GM23338 (cell line): Measurements from ENCODE around the gene TKFC. TPM values are rescaled to one million over a fixed set of nuclear protein-coding genes. Genes with fewer than 3 reads are reported as not detected.

ENCODE experiments used
- ATAC-seq: fragments of 200-7000 bp; cut with Tn5 transposase; 3 replicates; pipeline ENCODE4 v1.9.1; 2020
- DNase-seq: peaks from one replicate; pipeline ENCODE4 v3.0.0-alpha.2; 2015; ENCODE audit warnings: low spot score
- H2AFZ ChIP-seq: fragments of 200-600 bp; sonication (generic); 2 replicates; pipeline ENCODE4 v1.8.0; 2016; ENCODE audit warnings: antibody characterized with exemption, mild to moderate bottlenecking, moderate library complexity
- H3F3A ChIP-seq: fragments of 200-600 bp; sonication (generic); replicated peaks from 2 replicates; pipeline ENCODE4 v1.8.0; 2017; ENCODE audit warnings: antibody characterized with exemption, mixed run types, low read depth
- H3K27ac ChIP-seq: fragments of 200-600 bp; sonication (generic); 2 replicates; pipeline ENCODE4 v1.6.1; 2016; ENCODE audit warnings: low read depth
- H3K27me3 ChIP-seq: fragments of 200-600 bp; sonication (generic); 2 replicates; pipeline ENCODE4 v1.8.0; 2016; ENCODE audit warnings: mild to moderate bottlenecking, mixed run types, moderate library complexity; ENCODE audit not compliant: insufficient read depth
- H3K36me3 ChIP-seq: fragments of 200-600 bp; sonication (generic); 2 replicates; pipeline ENCODE4 v1.8.0; 2016; ENCODE audit warnings: mild to moderate bottlenecking; ENCODE audit not compliant: insufficient read depth
- H3K4me1 ChIP-seq: fragments of 200-600 bp; sonication (generic); 2 replicates; pipeline ENCODE4 v1.8.0; 2016; ENCODE audit warnings: mild to moderate bottlenecking, moderate library complexity; ENCODE audit not compliant: insufficient read depth
- H3K4me2 ChIP-seq: fragments of 200-600 bp; sonication (generic); 2 replicates; pipeline ENCODE4 v1.7.1; 2017; ENCODE audit warnings: mixed run types
- H3K4me3 ChIP-seq: fragments of 200-600 bp; sonication (generic); 2 replicates; pipeline ENCODE4 v1.6.1; 2016; ENCODE audit warnings: mixed run types
- H3K79me2 ChIP-seq: fragments of 200-600 bp; sonication (generic); replicated peaks from 2 replicates; pipeline ENCODE4 v1.8.0; 2017; ENCODE audit warnings: mild to moderate bottlenecking; ENCODE audit not compliant: insufficient read depth
- H3K9me2 ChIP-seq: fragments of 200-600 bp; sonication (generic); 2 replicates; pipeline ENCODE4 v1.8.0; 2017; ENCODE audit not compliant: insufficient read depth
- H4K20me1 ChIP-seq: fragments of 200-600 bp; sonication (generic); replicated peaks from 2 replicates; pipeline ENCODE4 v1.8.0; 2017; ENCODE audit warnings: mild to moderate bottlenecking; ENCODE audit not compliant: insufficient read depth
- H3K27ac Mint-ChIP-seq: 2 replicates; pipeline ENCODE4 v1.8.0; 2020; ENCODE audit warnings: inconsistent platforms, mild to moderate bottlenecking, moderate library complexity, mixed read lengths
- H3K27me3 Mint-ChIP-seq: 3 replicates; pipeline ENCODE4 v1.8.0; 2022; ENCODE audit warnings: low read depth, mild to moderate bottlenecking, moderate library complexity, mixed read lengths, inconsistent platforms; ENCODE audit not compliant: insufficient read depth, poor library complexity
- H3K36me3 Mint-ChIP-seq: 3 replicates; pipeline ENCODE4 v1.8.0; 2021; ENCODE audit warnings: low read depth, mild to moderate bottlenecking, inconsistent platforms, moderate library complexity, mixed read lengths
- H3K4me1 Mint-ChIP-seq: 3 replicates; pipeline ENCODE4 v1.8.0; 2020; ENCODE audit warnings: mild to moderate bottlenecking, inconsistent platforms, mixed read lengths
- H3K4me3 Mint-ChIP-seq: 3 replicates; pipeline ENCODE4 v1.8.0; 2021; ENCODE audit warnings: moderate library complexity, mild to moderate bottlenecking, inconsistent platforms, mixed read lengths
- H3K9me3 Mint-ChIP-seq: 3 replicates; pipeline ENCODE4 v1.8.0; 2020; ENCODE audit warnings: moderate library complexity, mild to moderate bottlenecking, inconsistent platforms, mixed read lengths
- CREB1 ChIP-seq: fragments of 250-450 bp; sonication (Bioruptor Pico); IDR thresholded peaks from 2 replicates; pipeline ENCODE4 v1.5.0; 2020; ENCODE audit warnings: low read depth, mild to moderate bottlenecking, moderate library complexity
- ETS1 ChIP-seq: IDR thresholded peaks from 2 replicates; pipeline ENCODE4 v1.6.1; 2016; ENCODE audit warnings: antibody characterized with exemption
- EZH2phosphoT487 ChIP-seq: fragments of 200-600 bp; sonication (generic); IDR thresholded peaks from one replicate; pipeline ENCODE4 v1.8.1; 2018; ENCODE audit warnings: antibody characterized with exemption; ENCODE audit not compliant: unreplicated experiment
- JUNB ChIP-seq: IDR thresholded peaks from one replicate; pipeline ENCODE4 v1.6.1; 2016; ENCODE audit warnings: antibody characterized with exemption; ENCODE audit not compliant: unreplicated experiment
- POLR2AphosphoS5 ChIP-seq: IDR thresholded peaks from 2 replicates; pipeline ENCODE4 v1.6.1; 2016; ENCODE audit warnings: antibody characterized with exemption, low read depth
- REST ChIP-seq: IDR thresholded peaks from one replicate; pipeline ENCODE4 v1.6.1; 2018; ENCODE audit warnings: antibody characterized with exemption; ENCODE audit not compliant: unreplicated experiment
- ZNF114 ChIP-seq: fragments of 250-450 bp; sonication (Bioruptor Pico); IDR thresholded peaks from 2 replicates; pipeline ENCODE4 v1.5.0; 2020; ENCODE audit warnings: mild to moderate bottlenecking, moderate library complexity
- ZNF462 ChIP-seq: fragments of 250-450 bp; sonication (Bioruptor Pico); IDR thresholded peaks from 2 replicates; pipeline ENCODE4 v1.5.0; 2020; ENCODE audit warnings: mild to moderate bottlenecking, moderate library complexity
- long read RNA-seq: library from polyadenylated mRNA; unstranded; transcript quantifications from one replicate; pipeline ENCODE4 v2.0.0, GENCODE V29; 2020; ENCODE audit not compliant: unreplicated experiment
- polyA plus RNA-seq: library from polyadenylated mRNA; unstranded; fragments of >200 nt; fragmentation: Nextera tagmentation; extraction: Ambion mirVana; gene quantifications from 2 replicates; pipeline ENCODE4 v1.2.1, GENCODE V29; 2016
- total RNA-seq: library from RNA; depleted of rRNA; stranded (reverse); fragments of >200 nt; shearing (Covaris generic); gene quantifications from 2 replicates; pipeline ENCODE4 v1.2.3, GENCODE V29; 2014; rRNA removed

Gene TKFC
- total RNA-seq: 27.0 and 46.9 TPM in 2 replicates
- 21.1 and 21.7 TPM in 2 replicates for polyA plus RNA-seq
- long read RNA-seq, full-length matches to known transcripts: 5 of 12 reads
- long read RNA-seq, partial matches to known transcripts: 2 of 12 reads
- long read RNA-seq, other reads (novel, unspliced or antisense): 5 of 12 reads

GRCh38 chr11:61332797-61333549 lies at the start of gene TKFC, which contains the start of gene DDB1:
Gene TKFC (plus strand): TSS chr11:61333228. CDS start chr11:61334729, 1,501 bp downstream.
Gene DDB1 (minus strand): TSS chr11:61333105. CDS start chr11:61332968, 137 bp downstream.
- peaks cover 19% of the 10 kb centered on the region for H3K27me3 Mint-ChIP-seq
- peak within 1 kb of the TSS; percentile 98 for H3K4me3 Mint-ChIP-seq
- no peaks in the 10 kb centered on the region for H3K9me3 Mint-ChIP-seq
- peaks cover 32% of the 10 kb centered on the region for H3K36me3 Mint-ChIP-seq
- Histone ChIP-seq H3K9me2 (no peaks in the 10 kb centered on the region), H3K4me3 (peak within 1 kb of the TSS; percentile 99), H4K20me1 (peaks cover 33% of the 10 kb centered on the region), H3F3A (peaks cover 42% of the 10 kb centered on the region), H3K79me2 (peaks cover 49% of the 10 kb centered on the region), H3K4me2 (peak within 1 kb of the TSS; percentile 98), H3K27me3 (no peaks in the 10 kb centered on the region), H3K27ac (peak within 1 kb of the TSS; percentile 97), H3K4me1 (peaks cover 24% of the 10 kb centered on the region), H3K36me3 (peaks cover 19% of the 10 kb centered on the region), H2AFZ (peak within 1 kb of the TSS; percentile 92)
- DNase-seq (peak; percentile 99), ATAC-seq (peak; percentile 89)
- peaks cover 39% of the 10 kb centered on the region for H3K4me1 Mint-ChIP-seq
- TF ChIP-seq ETS1 (peak; percentile 76), CREB1 (CRISPR knock-in tag) (peak; percentile 46; the same call in 1 of the 2 replicates), ZNF114 (no peak), POLR2AphosphoS5 (peak; percentile 91), JUNB (no peak), EZH2phosphoT487 (no peak)
- H3K27ac Mint-ChIP-seq: peak within 1 kb of the TSS; percentile 99

- no peak overlapping the region for H3K4me3 Mint-ChIP-seq
- TF ChIP-seq CREB1 (CRISPR knock-in tag): no peak
- TF ChIP-seq ZNF462 (CRISPR knock-in tag): no peak
- TF ChIP-seq REST: no peak
- no peaks in the 10 kb centered on the region for H3K27me3 ChIP-seq
- no peak overlapping the region for H3K4me2 ChIP-seq
- no peak for ATAC-seq
- H3K9me3 Mint-ChIP-seq: no peaks in the 10 kb centered on the region
- H2AFZ ChIP-seq: no peak overlapping the region
- no peak overlapping the region for H3K27ac Mint-ChIP-seq
- no peak overlapping the region for H3K27ac ChIP-seq
- peaks cover 50% of the 10 kb centered on the region for H3K36me3 Mint-ChIP-seq
- peaks cover 12% of the 10 kb centered on the region for H3K27me3 Mint-ChIP-seq
- H3K4me3 ChIP-seq: no peak overlapping the region
- H3F3A ChIP-seq: peaks cover 12% of the 10 kb centered on the region; the same call in 1 of the 2 replicates
- peaks cover 7% of the 10 kb centered on the region; the same call in 1 of the 2 replicates for H3K36me3 ChIP-seq
- H3K4me1 ChIP-seq: peaks cover 8% of the 10 kb centered on the region; the same call in 1 of the 2 replicates
- H3K4me1 Mint-ChIP-seq: peaks cover 24% of the 10 kb centered on the region
- no peak for DNase-seq
- no peaks in the 10 kb centered on the region; the same call in 1 of the 2 replicates for H4K20me1 ChIP-seq
- no peaks in the 10 kb centered on the region for H3K9me2 ChIP-seq
- no peaks in the 10 kb centered on the region for H3K79me2 ChIP-seq
These were observed 49.4 kb upstream of the TKFC start for GRCh38 chr11:61283613-61284012.
